H9 (cell line): Measurements from ENCODE around the gene CDK15. TPM values are rescaled to one million over a fixed set of nuclear protein-coding genes. Genes with fewer than 3 reads are reported as not detected.

Source experiments
- DNase-seq: peaks from one replicate; pipeline ENCODE4 v3.0.0-alpha.2; 2017
- H2AFZ ChIP-seq: one replicate; pipeline ENCODE4 v1.6.1; 2013; ENCODE audit warnings: mild to moderate bottlenecking, low read length, control low read depth, moderate library complexity
- H2AK5ac ChIP-seq: 2 replicates; pipeline ENCODE4 v1.6.1; 2013; ENCODE audit warnings: low read length, control low read depth, mixed read lengths; ENCODE audit not compliant: insufficient read length
- H2BK120ac ChIP-seq: one replicate; pipeline ENCODE4 v1.6.1; 2013; ENCODE audit warnings: low read depth, mild to moderate bottlenecking, low read length, control low read depth, inconsistent platforms; ENCODE audit not compliant: poor library complexity, severe bottlenecking
- H2BK12ac ChIP-seq: 2 replicates; pipeline ENCODE4 v1.6.1; 2013; ENCODE audit warnings: low read length, control low read depth, mixed read lengths, low read depth; ENCODE audit not compliant: insufficient read length
- H2BK15ac ChIP-seq: 2 replicates; pipeline ENCODE4 v1.6.1; 2013; ENCODE audit warnings: low read depth, low read length, control low read depth
- H2BK20ac ChIP-seq: one replicate; pipeline ENCODE4 v1.6.1; 2013; ENCODE audit warnings: low read depth, mild to moderate bottlenecking, low read length, control low read depth, inconsistent platforms; ENCODE audit not compliant: poor library complexity, severe bottlenecking
- H2BK5ac ChIP-seq: 2 replicates; pipeline ENCODE4 v1.6.1; 2013; ENCODE audit warnings: low read length, control low read depth, mixed read lengths; ENCODE audit not compliant: insufficient read length
- H3K14ac ChIP-seq: 2 replicates; pipeline ENCODE4 v1.6.1; 2013; ENCODE audit warnings: low read length, control low read depth; ENCODE audit not compliant: insufficient read depth
- H3K18ac ChIP-seq: 2 replicates; pipeline ENCODE4 v1.6.1; 2013; ENCODE audit warnings: low read depth, mild to moderate bottlenecking, mixed read lengths, low read length, control low read depth; ENCODE audit not compliant: insufficient read length
- H3K23ac ChIP-seq: 2 replicates; pipeline ENCODE4 v1.6.1; 2013; ENCODE audit warnings: low read length, control low read depth, mixed read lengths, low read depth; ENCODE audit not compliant: insufficient read length
- H3K23me2 ChIP-seq: 2 replicates; pipeline ENCODE4 v1.6.1; 2013; ENCODE audit warnings: low read depth, mild to moderate bottlenecking, mixed read lengths, low read length, control low read depth; ENCODE audit not compliant: insufficient read length, poor library complexity, severe bottlenecking
- H3K27ac ChIP-seq: 2 replicates; pipeline ENCODE4 v1.5.1; 2013; ENCODE audit warnings: low read length, control low read depth, mixed read lengths, low read depth; ENCODE audit not compliant: insufficient read length
- H3K27me3 ChIP-seq: 2 replicates; pipeline ENCODE4 v1.6.1; 2013; ENCODE audit warnings: low read length, control low read depth, inconsistent platforms; ENCODE audit not compliant: insufficient read depth
- H3K4ac ChIP-seq: 2 replicates; pipeline ENCODE4 v1.6.1; 2013; ENCODE audit warnings: low read depth, mild to moderate bottlenecking, control low read depth, inconsistent platforms, low read length, moderate library complexity
- H3K4me1 ChIP-seq: 2 replicates; pipeline ENCODE4 v1.6.1; 2013; ENCODE audit warnings: low read length, control low read depth, inconsistent platforms; ENCODE audit not compliant: insufficient read depth
- H3K4me2 ChIP-seq: 2 replicates; pipeline ENCODE4 v1.6.1; 2013; ENCODE audit warnings: low read length, control low read depth, mixed read lengths; ENCODE audit not compliant: insufficient read length, insufficient read depth
- H3K56ac ChIP-seq: 2 replicates; pipeline ENCODE4 v1.6.1; 2013; ENCODE audit warnings: low read depth, mild to moderate bottlenecking, mixed read lengths, low read length, control low read depth; ENCODE audit not compliant: insufficient read length
- H3K79me1 ChIP-seq: 2 replicates; pipeline ENCODE4 v1.6.1; 2013; ENCODE audit warnings: low read depth, mild to moderate bottlenecking, moderate library complexity, low read length, control low read depth, inconsistent platforms; ENCODE audit not compliant: insufficient read depth, poor library complexity, severe bottlenecking
- H3K79me2 ChIP-seq: 2 replicates; pipeline ENCODE4 v1.6.1; 2013; ENCODE audit warnings: low read length, control low read depth, inconsistent platforms; ENCODE audit not compliant: insufficient read depth
- H3K9ac ChIP-seq: 2 replicates; pipeline ENCODE4 v1.6.1; 2013; ENCODE audit warnings: low read length, control low read depth, mixed read lengths; ENCODE audit not compliant: insufficient read length; ENCODE audit errors: extremely low read depth
- H3K9me3 ChIP-seq: one replicate; pipeline ENCODE4 v1.6.1; 2013; ENCODE audit warnings: low read depth, low read length, inconsistent platforms; ENCODE audit not compliant: control insufficient read depth
- H3T11ph ChIP-seq: one replicate; pipeline ENCODE4 v1.6.1; 2013; ENCODE audit warnings: mild to moderate bottlenecking, low read length, control low read depth, inconsistent platforms
- H4K20me1 ChIP-seq: one replicate; pipeline ENCODE4 v1.6.1; 2013; ENCODE audit not compliant: control insufficient read depth, insufficient read length, insufficient read depth
- H4K5ac ChIP-seq: 2 replicates; pipeline ENCODE4 v1.6.1; 2013; ENCODE audit warnings: low read depth, mild to moderate bottlenecking, mixed read lengths, low read length, control low read depth; ENCODE audit not compliant: insufficient read length
- H4K8ac ChIP-seq: replicated peaks from 2 replicates; pipeline ENCODE4 v1.6.1; 2013; ENCODE audit warnings: low read length, control low read depth, mixed read lengths, low read depth; ENCODE audit not compliant: insufficient read length
- H4K91ac ChIP-seq: 2 replicates; pipeline ENCODE4 v1.6.1; 2013; ENCODE audit warnings: low read depth, mild to moderate bottlenecking, moderate library complexity, mixed read lengths, low read length, control low read depth; ENCODE audit not compliant: insufficient read length
- H3K27ac Mint-ChIP-seq, 3 experiments: 2 replicates in 2 of 3; 3 replicates in 1 of 3; pipeline ENCODE4 v1.8.0; 2020 to 2021; ENCODE audit warnings: mixed read lengths in 3 of 3, mild to moderate bottlenecking in 1 of 3, moderate library complexity in 1 of 3
- H3K27me3 Mint-ChIP-seq: 2 replicates; pipeline ENCODE4 v1.8.0; 2021; ENCODE audit warnings: low read depth, mild to moderate bottlenecking, moderate library complexity, mixed read lengths
- H3K36me3 Mint-ChIP-seq, 3 experiments: 2 replicates in 2 of 3; 3 replicates in 1 of 3; pipeline ENCODE4 v1.8.0; 2020 to 2021; ENCODE audit warnings: low read depth in 3 of 3, mixed read lengths in 3 of 3; ENCODE audit not compliant: insufficient read depth in 1 of 3
- H3K4me1 Mint-ChIP-seq, 2 experiments: 2 replicates each; pipeline ENCODE4 v1.8.0; 2020; ENCODE audit warnings: mixed read lengths in 2 of 2
- H3K4me3 Mint-ChIP-seq, 2 experiments: 2 replicates in 1 of 2; 3 replicates in 1 of 2; pipeline ENCODE4 v1.8.0; 2020 to 2021; ENCODE audit warnings: mild to moderate bottlenecking in 2 of 2, mixed read lengths in 2 of 2, moderate library complexity in 1 of 2
- H3K9me3 Mint-ChIP-seq, 2 experiments: 2 replicates in 1 of 2; 3 replicates in 1 of 2; pipeline ENCODE4 v1.8.0; 2020; ENCODE audit warnings: mild to moderate bottlenecking in 2 of 2, mixed read lengths in 2 of 2, moderate library complexity in 1 of 2
- CTCF ChIP-seq: fragments of 200-600 bp; sonication (generic); conservative IDR thresholded peaks from 3 replicates; pipeline ENCODE4 v1.8.0; 2021; ENCODE audit warnings: antibody characterized with exemption, mild to moderate bottlenecking
- WGBS: extraction: QIAGEN DNeasy Blood & Tissue Kit; methylation state at CpG from one replicate; pipeline ENCODE4 v1.1.7; 2013; ENCODE audit warnings: missing lambda C conversion rate, low lambda C conversion rate, mixed read lengths; ENCODE audit not compliant: insufficient read length; ENCODE audit errors: extremely low coverage; 5-methylcytosine and 5-hydroxymethylcytosine counted together
- total RNA-seq: library from RNA; stranded (reverse); gene quantifications from 2 replicates; pipeline ENCODE4 v1.2.1, GENCODE V29; 2021

Gene CDK15
- total RNA-seq, 1 experiment from 2014 or later: not detected

DNA sequence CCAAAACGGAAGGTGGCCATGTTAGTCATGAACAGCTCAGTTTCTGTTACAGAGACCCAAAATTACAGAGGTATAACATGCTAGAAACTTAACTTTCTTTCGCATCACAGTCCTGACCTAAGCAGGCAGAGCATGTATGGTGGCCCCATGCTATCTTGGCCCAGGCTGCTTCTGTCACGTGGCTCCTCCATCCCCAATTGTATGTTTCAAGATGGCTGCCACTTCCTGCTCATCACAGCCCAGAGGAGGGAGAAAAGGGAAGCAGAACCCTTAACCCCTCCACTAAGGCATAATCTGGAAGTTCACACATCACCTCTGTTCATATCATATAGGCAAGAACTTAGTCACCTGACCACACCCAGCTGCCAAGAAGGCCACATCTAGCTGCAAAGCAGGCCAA lies 28.7 kb downstream of the CDK15 start:
- H3K4me3 Mint-ChIP-seq: no peak overlapping the region
- TF ChIP-seq CTCF: no peak
- no peaks in the 10 kb centered on the region for H4K20me1 ChIP-seq
- H3K56ac ChIP-seq: no peak overlapping the region
- H4K8ac ChIP-seq: no peak overlapping the region
- H2AFZ ChIP-seq: peak overlapping the region; percentile 23
- H3T11ph ChIP-seq: no peak overlapping the region
- H3K4me2 ChIP-seq: no peak overlapping the region
- H3K9me3 Mint-ChIP-seq: peaks cover 2 to 10% of the 10 kb centered on the region in 2 experiments; a peak in 3 of 5 replicates
- peaks cover 0 to 13% (median 0%) of the 10 kb centered on the region in 3 experiments; a peak in 3 of 7 replicates for H3K36me3 Mint-ChIP-seq
- no peaks in the 10 kb centered on the region for H3K23me2 ChIP-seq
- H3K23ac ChIP-seq: no peak overlapping the region
- H3K4me1 ChIP-seq: no peaks in the 10 kb centered on the region
- DNase-seq: no peak
- H3K14ac ChIP-seq: no peak overlapping the region
- no CpG with 5 or more reads among the region's 3 CpGs for WGBS
- H2BK20ac ChIP-seq: no peak overlapping the region
- H4K91ac ChIP-seq: no peak overlapping the region
- H4K5ac ChIP-seq: no peak overlapping the region
- no peak overlapping the region for H2BK120ac ChIP-seq
- no peak overlapping the region for H3K18ac ChIP-seq
- no peak overlapping the region for H2BK12ac ChIP-seq
- no peaks in the 10 kb centered on the region for H3K27me3 ChIP-seq
- H3K4me1 Mint-ChIP-seq: no peaks in the 10 kb centered on the region
- H3K27ac ChIP-seq: no peak overlapping the region
- H3K27ac Mint-ChIP-seq: no peak overlapping the region
- no peak overlapping the region for H3K4ac ChIP-seq
- no peak overlapping the region for H2BK5ac ChIP-seq
- H3K79me1 ChIP-seq: no peaks in the 10 kb centered on the region
- no peak overlapping the region for H3K9ac ChIP-seq
- no peaks in the 10 kb centered on the region for H3K79me2 ChIP-seq
- H3K9me3 ChIP-seq: no peaks in the 10 kb centered on the region
- H2BK15ac ChIP-seq: no peak overlapping the region
- no peaks in the 10 kb centered on the region for H3K27me3 Mint-ChIP-seq
- H2AK5ac ChIP-seq: no peak overlapping the region
